Mesenchymal stem cell (in vitro differentiated cells and primary cell): ENCODE measurements around the gene AP2M1.
A peak's percentile ranks its signal among the peaks of the same experiment; 100 is the strongest.

ENCODE experiments used
- DNase-seq: peaks from one replicate; pipeline ENCODE4 v3.0.0-alpha.2; 2013
- H2AFZ ChIP-seq: one replicate; pipeline ENCODE4 v1.6.1; 2013; ENCODE audit warnings: low read depth, mild to moderate bottlenecking, control low read depth, inconsistent platforms, low read length, moderate library complexity
- H2AK5ac ChIP-seq: 2 replicates; pipeline ENCODE4 v1.6.1; 2013; ENCODE audit warnings: low read length, moderate library complexity, mild to moderate bottlenecking, inconsistent platforms; ENCODE audit not compliant: severe bottlenecking
- H2BK120ac ChIP-seq: one replicate; pipeline ENCODE4 v1.6.1; 2013; ENCODE audit warnings: low read depth, mild to moderate bottlenecking, inconsistent platforms, low read length, moderate library complexity
- H2BK12ac ChIP-seq, 2 experiments: one replicate each; pipeline ENCODE4 v1.6.1; 2013; ENCODE audit warnings: inconsistent platforms in 2 of 2, low read length in 2 of 2, mild to moderate bottlenecking in 2 of 2, moderate library complexity in 2 of 2, control low read depth in 1 of 2
- H2BK15ac ChIP-seq: one replicate; pipeline ENCODE4 v1.6.1; 2013; ENCODE audit warnings: mild to moderate bottlenecking, low read depth, inconsistent platforms; ENCODE audit not compliant: poor library complexity, severe bottlenecking
- H2BK5ac ChIP-seq: 2 replicates; pipeline ENCODE4 v1.6.1; 2013; ENCODE audit warnings: low read depth, mild to moderate bottlenecking, low read length, control low read depth, inconsistent platforms; ENCODE audit not compliant: poor library complexity, severe bottlenecking
- H3K14ac ChIP-seq, 2 experiments: one replicate each; pipeline ENCODE4 v1.6.1; 2013; ENCODE audit warnings: inconsistent platforms in 2 of 2, low read length in 2 of 2, control low read depth in 1 of 2, mild to moderate bottlenecking in 1 of 2, moderate library complexity in 1 of 2
- H3K18ac ChIP-seq, 2 experiments: one replicate each; pipeline ENCODE4 v1.6.1; 2013; ENCODE audit warnings: inconsistent platforms in 2 of 2, low read length in 2 of 2, control low read depth in 1 of 2, low read depth in 1 of 2, mild to moderate bottlenecking in 1 of 2
- H3K23ac ChIP-seq, 2 experiments: one replicate each; pipeline ENCODE4 v1.6.1; 2013; ENCODE audit warnings: inconsistent platforms in 2 of 2, low read length in 2 of 2, mild to moderate bottlenecking in 2 of 2, moderate library complexity in 2 of 2, control low read depth in 1 of 2
- H3K27ac ChIP-seq: 2 replicates; pipeline ENCODE4 v1.5.1; 2013; ENCODE audit warnings: mild to moderate bottlenecking, moderate library complexity, low read length, control low read depth, inconsistent platforms; ENCODE audit not compliant: poor library complexity, severe bottlenecking
- H3K27me3 ChIP-seq, 2 experiments: 2 replicates each; pipeline versions ENCODE4 v1.6.1 to v1.7.0; 2013; ENCODE audit warnings: low read length in 2 of 2, mild to moderate bottlenecking in 2 of 2, moderate library complexity in 2 of 2, control low read depth in 1 of 2, inconsistent platforms in 1 of 2; ENCODE audit not compliant: control insufficient read depth in 1 of 2, insufficient read depth in 1 of 2
- H3K36me3 ChIP-seq, 2 experiments: 2 replicates each; pipeline versions ENCODE4 v1.6.1 to v1.7.0; 2013; ENCODE audit warnings: low read length in 2 of 2, control low read depth in 1 of 2, inconsistent platforms in 1 of 2, low read depth in 1 of 2, mild to moderate bottlenecking in 1 of 2; ENCODE audit not compliant: insufficient read depth in 2 of 2, control insufficient read depth in 1 of 2
- H3K4ac ChIP-seq, 2 experiments: one replicate each; pipeline ENCODE4 v1.6.1; 2013; ENCODE audit warnings: inconsistent platforms in 2 of 2, low read length in 2 of 2, mild to moderate bottlenecking in 2 of 2, moderate library complexity in 2 of 2, control low read depth in 1 of 2, low read depth in 1 of 2
- H3K4me1 ChIP-seq: 2 replicates; pipeline ENCODE4 v1.6.1; 2013; ENCODE audit warnings: low read depth, low read length, control low read depth; ENCODE audit not compliant: control insufficient read depth, insufficient read depth
- H3K4me2 ChIP-seq: 2 replicates; pipeline ENCODE4 v1.6.1; 2013; ENCODE audit warnings: low read length, mild to moderate bottlenecking, inconsistent platforms; ENCODE audit not compliant: poor library complexity, severe bottlenecking
- H3K4me3 ChIP-seq, 2 experiments: 2 replicates each; pipeline versions ENCODE4 v1.5.1 to v1.7.0; 2013; ENCODE audit warnings: low read length in 2 of 2, mild to moderate bottlenecking in 2 of 2, control low read depth in 1 of 2, low read depth in 1 of 2; ENCODE audit not compliant: insufficient read depth in 1 of 2
- H3K79me1 ChIP-seq: replicated peaks from 2 replicates; pipeline ENCODE4 v1.6.1; 2013; ENCODE audit warnings: mild to moderate bottlenecking, control low read depth, low read length, inconsistent platforms; ENCODE audit not compliant: poor library complexity, severe bottlenecking
- H3K9ac ChIP-seq: 2 replicates; pipeline ENCODE4 v1.7.0; 2013; ENCODE audit warnings: mild to moderate bottlenecking, low read length, moderate library complexity
- H3K9me3 ChIP-seq: 2 replicates; pipeline ENCODE4 v1.7.0; 2013; ENCODE audit warnings: mild to moderate bottlenecking, low read length; ENCODE audit not compliant: control insufficient read depth
- H4K8ac ChIP-seq: one replicate; pipeline ENCODE4 v1.6.1; 2013; ENCODE audit warnings: inconsistent platforms, mild to moderate bottlenecking, low read length, moderate library complexity
- H4K91ac ChIP-seq: one replicate; pipeline ENCODE4 v1.6.1; 2013; ENCODE audit warnings: mild to moderate bottlenecking, low read length, inconsistent platforms
- WGBS: methylation state at CpG from one replicate; pipeline ENCODE4 v1.1.7; 2013; ENCODE audit warnings: mixed read lengths; 5-methylcytosine and 5-hydroxymethylcytosine counted together

AP2M1 gene

GRCh38 chr3:184172681-184173373 is 1.8 kb upstream of the AP2M1 start:
- no peak overlapping the region for H4K91ac ChIP-seq
- no peaks in the 10 kb centered on the region for H3K27me3 ChIP-seq
- H3K36me3 ChIP-seq, result peaks cover 34 to 44% of the 10 kb centered on the region in 2 experiments
- H2BK5ac ChIP-seq, result no peak overlapping the region
- H3K9me3 ChIP-seq, result no peaks in the 10 kb centered on the region
- H3K79me1 ChIP-seq, result peaks cover 24% of the 10 kb centered on the region
- peak; percentile 48 for DNase-seq
- H4K8ac ChIP-seq, result no peak overlapping the region
- H2BK120ac ChIP-seq, result no peak overlapping the region
- peak overlapping the region; percentile 54 for H3K27ac ChIP-seq
- no peak overlapping the region for H3K23ac ChIP-seq
- H3K18ac ChIP-seq, result no peak overlapping the region
- H3K4ac ChIP-seq, result no peak overlapping the region
- no peak overlapping the region for H3K4me2 ChIP-seq
- H2BK12ac ChIP-seq, result no peak overlapping the region
- peak overlapping the region; percentile 11 for H2AK5ac ChIP-seq
- peak overlapping the region; percentile 45 for H3K9ac ChIP-seq
- H2BK15ac ChIP-seq, result no peak overlapping the region
- H3K4me1 ChIP-seq, result peaks cover 40% of the 10 kb centered on the region
- 84% methylated on average over 5 of the region's 5 CpGs for WGBS
- H3K14ac ChIP-seq, result no peak overlapping the region
- H3K4me3 ChIP-seq, result peak overlapping the region in 1 of 2 experiments; percentile 3
- no peak overlapping the region for H2AFZ ChIP-seq

GRCh38 chr3:184173374-184173722 is 1.3 kb upstream of the AP2M1 start:
- Histone ChIP-seq H3K79me1 (peaks cover 24% of the 10 kb centered on the region), H3K23ac (no peak overlapping the region), H3K14ac (no peak overlapping the region), H3K4me3 (peak overlapping the region in 1 of 2 experiments; percentile 3), H2BK120ac (no peak overlapping the region), H2BK12ac (no peak overlapping the region), H4K8ac (no peak overlapping the region), H3K9ac (no peak overlapping the region), H3K27me3 (no peaks in the 10 kb centered on the region), H2BK5ac (no peak overlapping the region), H2BK15ac (no peak overlapping the region), H3K36me3 (peaks cover 35 to 44% of the 10 kb centered on the region in 2 experiments), H2AFZ (no peak overlapping the region), H3K27ac (no peak overlapping the region), H3K4me1 (peaks cover 40% of the 10 kb centered on the region), H4K91ac (no peak overlapping the region), H3K4me2 (no peak overlapping the region), H3K9me3 (no peaks in the 10 kb centered on the region), H3K18ac (no peak overlapping the region), H3K4ac (no peak overlapping the region), H2AK5ac (no peak overlapping the region)
- DNase-seq, result no peak
- no CpG with 5 or more reads among the region's 2 CpGs for whole genome bisulfite sequencing

- Histone ChIP-seq H3K79me1 (peaks cover 22% of the 10 kb centered on the region), H3K27me3 (no peaks in the 10 kb centered on the region)
- WGBS, result 21% methylated on average over 4 of the region's 4 CpGs
Measured at GRCh38 chr3:184174284-184174645, 390 bp upstream of the AP2M1 start.

GRCh38 chr3:184175506-184175905 is 851 bp downstream of the AP2M1 start:
- H2BK12ac ChIP-seq, result no peak overlapping the region
- H3K4me2 ChIP-seq, result peak overlapping the region; percentile 62
- peaks cover 48 to 50% of the 10 kb centered on the region in 2 experiments for H3K36me3 ChIP-seq
- peaks cover 11% of the 10 kb centered on the region for H3K79me1 ChIP-seq
- no peak overlapping the region for H2BK5ac ChIP-seq
- H3K4ac ChIP-seq, result peak overlapping the region; percentile 37 to 99
- no peaks in the 10 kb centered on the region for H3K27me3 ChIP-seq
- H2BK15ac ChIP-seq, result no peak overlapping the region
- DNase-seq, result peak; percentile 4
- peak overlapping the region; percentile 4 for H2AK5ac ChIP-seq
- no peak overlapping the region for H2BK120ac ChIP-seq
- H3K23ac ChIP-seq, result no peak overlapping the region
- peak overlapping the region; percentile 98 for H3K9ac ChIP-seq
- H4K91ac ChIP-seq, result no peak overlapping the region
- H4K8ac ChIP-seq, result peak overlapping the region; percentile 32
- H3K9me3 ChIP-seq, result no peaks in the 10 kb centered on the region
- peak overlapping the region; percentile 92 for H3K27ac ChIP-seq
- no peak overlapping the region for H3K14ac ChIP-seq
- peaks cover 46% of the 10 kb centered on the region for H3K4me1 ChIP-seq
- WGBS, result 7% methylated on average over 8 of the region's 8 CpGs
- peak overlapping the region; percentile 96 to 98 for H3K4me3 ChIP-seq
- H3K18ac ChIP-seq, result peak overlapping the region; percentile 64 to 98
- no peak overlapping the region for H2AFZ ChIP-seq

More at GRCh38 chr3:184174284-184174645, 390 bp upstream of the AP2M1 start:
- H3K9me3 ChIP-seq, result no peaks in the 10 kb centered on the region
- DNase-seq, result no peak
- H2BK15ac ChIP-seq, result no peak overlapping the region
- H4K8ac ChIP-seq, result no peak overlapping the region
- peak overlapping the region; percentile 1 for H3K27ac ChIP-seq
- H3K14ac ChIP-seq, result no peak overlapping the region
- no peak overlapping the region for H2BK120ac ChIP-seq
- peak overlapping the region in 1 of 2 experiments; percentile 3 for H3K4me3 ChIP-seq
- H4K91ac ChIP-seq, result no peak overlapping the region
- no peak overlapping the region for H2AFZ ChIP-seq
- H3K36me3 ChIP-seq, result peaks cover 41 to 49% of the 10 kb centered on the region in 2 experiments
- no peak overlapping the region for H2BK12ac ChIP-seq
- H3K23ac ChIP-seq, result no peak overlapping the region
- no peak overlapping the region for H2BK5ac ChIP-seq
- H2AK5ac ChIP-seq, result no peak overlapping the region
- H3K4ac ChIP-seq, result peak overlapping the region in 1 of 2 experiments; percentile 38
- no peak overlapping the region for H3K18ac ChIP-seq
- peak overlapping the region; percentile 45 for H3K9ac ChIP-seq
- peaks cover 44% of the 10 kb centered on the region for H3K4me1 ChIP-seq
- no peak overlapping the region for H3K4me2 ChIP-seq
